HL-60 (cell line): ENCODE data around the gene HEY2.

Experiments
- GABPA ChIP-seq: IDR thresholded peaks from 2 replicates; pipeline ENCODE4 v1.6.1; 2012; ENCODE audit warnings: low read depth
- POLR2AphosphoS5 ChIP-seq: IDR thresholded peaks from 2 replicates; pipeline ENCODE4 v1.6.1; 2012; ENCODE audit warnings: low read depth
- SPI1 ChIP-seq: IDR thresholded peaks from 2 replicates; pipeline ENCODE4 v1.6.1; 2012; ENCODE audit warnings: low read depth, mild to moderate bottlenecking, borderline replicate concordance
- TF ChIP-seq, protein P1 (sequence below): IDR thresholded peaks from one replicate; pipeline ENCODE4 v1.5.1; 2011; ENCODE audit warnings: low read length, control low read depth, inconsistent platforms; ENCODE audit not compliant: insufficient read depth
- TF ChIP-seq, protein P2 (sequence below): IDR thresholded peaks from 2 replicates; pipeline ENCODE4 v1.6.1; 2012; ENCODE audit warnings: low read depth; ENCODE audit not compliant: insufficient replicate concordance

DNA sequence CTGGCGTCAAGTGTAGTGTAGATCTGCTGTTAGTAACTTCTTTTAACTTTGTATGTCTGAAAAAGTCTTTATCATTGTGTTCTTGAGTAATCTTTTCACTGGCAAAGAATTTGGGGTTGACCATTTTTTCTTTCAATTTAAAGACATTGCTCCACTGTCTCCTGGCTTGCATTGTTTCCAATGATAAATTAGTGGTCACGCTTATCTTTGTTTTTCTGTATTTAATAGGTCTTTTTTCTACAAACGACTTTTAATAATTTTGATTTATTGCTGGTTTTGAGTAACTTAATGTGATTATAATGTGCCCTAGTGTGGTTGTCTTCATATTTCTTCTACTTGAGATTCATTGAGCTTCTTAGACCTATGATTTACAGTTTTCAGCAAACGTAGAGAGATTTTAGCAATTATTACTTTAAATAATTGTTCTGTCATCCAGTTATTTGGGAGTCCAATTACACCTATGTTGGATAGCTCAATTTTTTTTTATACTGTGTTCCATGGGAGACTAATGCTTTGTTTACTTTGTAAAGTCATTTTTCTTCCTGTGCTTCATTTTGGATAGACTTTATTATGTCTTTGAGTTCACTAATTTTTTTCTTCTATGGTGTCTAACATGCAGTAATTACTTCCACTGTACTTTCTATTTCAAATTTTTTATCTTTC lies 38.3 kb upstream of the HEY2 start:
- TF ChIP-seq SPI1 (no peak), GABPA (no peak), POLR2AphosphoS5 (no peak)
- TF ChIP-seq, protein P1, sequence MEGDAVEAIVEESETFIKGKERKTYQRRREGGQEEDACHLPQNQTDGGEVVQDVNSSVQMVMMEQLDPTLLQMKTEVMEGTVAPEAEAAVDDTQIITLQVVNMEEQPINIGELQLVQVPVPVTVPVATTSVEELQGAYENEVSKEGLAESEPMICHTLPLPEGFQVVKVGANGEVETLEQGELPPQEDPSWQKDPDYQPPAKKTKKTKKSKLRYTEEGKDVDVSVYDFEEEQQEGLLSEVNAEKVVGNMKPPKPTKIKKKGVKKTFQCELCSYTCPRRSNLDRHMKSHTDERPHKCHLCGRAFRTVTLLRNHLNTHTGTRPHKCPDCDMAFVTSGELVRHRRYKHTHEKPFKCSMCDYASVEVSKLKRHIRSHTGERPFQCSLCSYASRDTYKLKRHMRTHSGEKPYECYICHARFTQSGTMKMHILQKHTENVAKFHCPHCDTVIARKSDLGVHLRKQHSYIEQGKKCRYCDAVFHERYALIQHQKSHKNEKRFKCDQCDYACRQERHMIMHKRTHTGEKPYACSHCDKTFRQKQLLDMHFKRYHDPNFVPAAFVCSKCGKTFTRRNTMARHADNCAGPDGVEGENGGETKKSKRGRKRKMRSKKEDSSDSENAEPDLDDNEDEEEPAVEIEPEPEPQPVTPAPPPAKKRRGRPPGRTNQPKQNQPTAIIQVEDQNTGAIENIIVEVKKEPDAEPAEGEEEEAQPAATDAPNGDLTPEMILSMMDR, result no peak
- TF ChIP-seq, protein P2, sequence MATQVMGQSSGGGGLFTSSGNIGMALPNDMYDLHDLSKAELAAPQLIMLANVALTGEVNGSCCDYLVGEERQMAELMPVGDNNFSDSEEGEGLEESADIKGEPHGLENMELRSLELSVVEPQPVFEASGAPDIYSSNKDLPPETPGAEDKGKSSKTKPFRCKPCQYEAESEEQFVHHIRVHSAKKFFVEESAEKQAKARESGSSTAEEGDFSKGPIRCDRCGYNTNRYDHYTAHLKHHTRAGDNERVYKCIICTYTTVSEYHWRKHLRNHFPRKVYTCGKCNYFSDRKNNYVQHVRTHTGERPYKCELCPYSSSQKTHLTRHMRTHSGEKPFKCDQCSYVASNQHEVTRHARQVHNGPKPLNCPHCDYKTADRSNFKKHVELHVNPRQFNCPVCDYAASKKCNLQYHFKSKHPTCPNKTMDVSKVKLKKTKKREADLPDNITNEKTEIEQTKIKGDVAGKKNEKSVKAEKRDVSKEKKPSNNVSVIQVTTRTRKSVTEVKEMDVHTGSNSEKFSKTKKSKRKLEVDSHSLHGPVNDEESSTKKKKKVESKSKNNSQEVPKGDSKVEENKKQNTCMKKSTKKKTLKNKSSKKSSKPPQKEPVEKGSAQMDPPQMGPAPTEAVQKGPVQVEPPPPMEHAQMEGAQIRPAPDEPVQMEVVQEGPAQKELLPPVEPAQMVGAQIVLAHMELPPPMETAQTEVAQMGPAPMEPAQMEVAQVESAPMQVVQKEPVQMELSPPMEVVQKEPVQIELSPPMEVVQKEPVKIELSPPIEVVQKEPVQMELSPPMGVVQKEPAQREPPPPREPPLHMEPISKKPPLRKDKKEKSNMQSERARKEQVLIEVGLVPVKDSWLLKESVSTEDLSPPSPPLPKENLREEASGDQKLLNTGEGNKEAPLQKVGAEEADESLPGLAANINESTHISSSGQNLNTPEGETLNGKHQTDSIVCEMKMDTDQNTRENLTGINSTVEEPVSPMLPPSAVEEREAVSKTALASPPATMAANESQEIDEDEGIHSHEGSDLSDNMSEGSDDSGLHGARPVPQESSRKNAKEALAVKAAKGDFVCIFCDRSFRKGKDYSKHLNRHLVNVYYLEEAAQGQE, result no peak
